ENCODE measurements around the gene DCPS. TPM values are rescaled to one million over a fixed set of nuclear protein-coding genes. Genes with fewer than 3 reads are reported as not detected.

Gene DCPS
- polyA plus RNA-seq, 1 of the 3 experiments (the other 2 are of a cell fraction): 48.1 TPM

GRCh38 chr11:126336671-126337101 lies 32.8 kb downstream of the DCPS start:
- no peak overlapping the region for H2AFZ ChIP-seq (ENCODE audit: low read depth)
- H3K4me1 ChIP-seq (ENCODE audit: control insufficient read depth in 1 of 2, insufficient read depth in 2 of 2, low read depth in 1 of 2, low read length in 1 of 2): peaks cover 29 to 48% of the 10 kb centered on the region in 2 experiments; a peak in 3 of 4 replicates
- no peaks in the 10 kb centered on the region for H3K9me2 ChIP-seq
- H3K4me2 ChIP-seq: no peak overlapping the region
- peak overlapping the region; percentile 20 to 26; a peak in 1 of 4 replicates for H3K27ac ChIP-seq (ENCODE audit: low read depth in 2 of 2, low read length in 1 of 2)
- H4K20me1 ChIP-seq (ENCODE audit: insufficient read depth): no peaks in the 10 kb centered on the region
- no peak for DNase-seq
- TF ChIP-seq CHD2 (IDR thresholded peaks at IDR 0.05; ENCODE audit: low read length, partially characterized antibody): no peak
- no peak for TF ChIP-seq FOXM1 (IDR thresholded peaks at IDR 0.05; ENCODE audit: low read depth)
- TF ChIP-seq TCF12 (IDR thresholded peaks at IDR 0.05): peak; percentile 28; the same call in 1 of the 2 replicates
- no peak for TF ChIP-seq SMC3 (IDR thresholded peaks at IDR 0.05; ENCODE audit: low read depth, low read length)
- no peak for TF ChIP-seq MXI1 (IDR thresholded peaks at IDR 0.05; ENCODE audit: low read depth, low read length)
- 0 out of 2 replicates have a peak, but pooled peaks have one; percentile 7 for TF ChIP-seq NFIC (IDR thresholded peaks at IDR 0.05; ENCODE audit: borderline replicate concordance)
- TF ChIP-seq EZH2phosphoT487 (IDR thresholded peaks at IDR 0.05; ENCODE audit: borderline replicate concordance, low read depth): no peak
- TF ChIP-seq USF1 (IDR thresholded peaks at IDR 0.05; ENCODE audit: borderline replicate concordance, low read depth): no peak
- no peak for TF ChIP-seq RAD21 (IDR thresholded peaks at IDR 0.05; ENCODE audit: low read length)
- no peak for TF ChIP-seq ELF1 (IDR thresholded peaks at IDR 0.05)
- TF ChIP-seq JUND (IDR thresholded peaks at IDR 0.05): no peak
- TF ChIP-seq GABPA (IDR thresholded peaks at IDR 0.05; ENCODE audit: low read depth): no peak
- TF ChIP-seq ZBTB33 (IDR thresholded peaks at IDR 0.05; ENCODE audit: borderline replicate concordance, low read depth): no peak
- TF ChIP-seq MAX (IDR thresholded peaks at IDR 0.05; ENCODE audit: low read depth): no peak
- no peak for TF ChIP-seq REST (IDR thresholded peaks at IDR 0.05; ENCODE audit: low read depth, low read length)
- H3K4me3 ChIP-seq (ENCODE audit: low read depth in 2 of 2, low read length in 1 of 2): no peak overlapping the region
- H3K27me3 ChIP-seq (ENCODE audit: insufficient read depth): no peaks in the 10 kb centered on the region
- H3K36me3 ChIP-seq (replicated peaks in 1 of 2; ENCODE audit: control insufficient read depth in 1 of 2, insufficient read depth in 2 of 2, low read length in 1 of 2): no peaks in the 10 kb centered on the region
- 78% methylated on average over 5 of the region's 9 CpGs for WGBS (ENCODE audit: low lambda C conversion rate)
- peaks cover 29% of the 10 kb centered on the region for H3F3A ChIP-seq (replicated peaks; ENCODE audit: insufficient read depth)
- ChIA-PET CTCF (no interaction called here), POLR2A (no interaction called here)
- H3K79me2 ChIP-seq (ENCODE audit: insufficient read depth): no peaks in the 10 kb centered on the region; the same call in 1 of the 2 replicates
- H3K9me3 ChIP-seq: no peaks in the 10 kb centered on the region
- H3K9ac ChIP-seq: no peak overlapping the region

All from SK-N-SH (cell line).